Colonic mucosa (tissue), 4 donors: Measurements from ENCODE around the gene NOXO1. TPM values are rescaled to one million over a fixed set of nuclear protein-coding genes. Genes with fewer than 3 reads are reported as not detected.

Experiments used
- DNase-seq: peaks from one replicate; pipeline ENCODE4 v3.0.0-alpha.2; 2020
- H3K27ac ChIP-seq: fragments of 200-600 bp; one replicate; pipeline ENCODE4 v1.8.0; 2021
- H3K27me3 ChIP-seq: fragments of 200-600 bp; one replicate; pipeline ENCODE4 v1.8.0; 2021
- H3K36me3 ChIP-seq: fragments of 200-600 bp; one replicate; pipeline ENCODE4 v1.8.0; 2021
- H3K4me1 ChIP-seq: fragments of 200-600 bp; one replicate; pipeline ENCODE4 v1.8.0; 2021; ENCODE audit warnings: mild to moderate bottlenecking
- H3K4me3 ChIP-seq: fragments of 200-600 bp; one replicate; pipeline ENCODE4 v1.8.0; 2021
- H3K9ac ChIP-seq, 2 donors: one replicate each; pipeline ENCODE4 v1.7.0; 2013; ENCODE audit warnings: control low read depth in 2 of 2, low read depth in 2 of 2, low read length in 2 of 2
- H3K9me3 ChIP-seq: fragments of 200-600 bp; one replicate; pipeline ENCODE4 v1.8.0; 2021
- intact Hi-C: fragments of 100-400 bp; cut with DNase I; formaldehyde crosslinking; loops from one replicate; pipeline ENCODE4 v1.14.1; 2022
- total RNA-seq, 2 donors: library from RNA; stranded (reverse); fragmentation: NEBNext Ultra II Directional in 1 of 2; extraction: Animal tissue kit (Norgen Biotek cat#: 25700) in 1 of 2; gene quantifications; one replicate each; pipeline ENCODE4 v1.2.1, GENCODE V29; 2021
- TF ChIP-seq, protein P1 (sequence below): fragments of 200-600 bp; IDR thresholded peaks from one replicate; pipeline ENCODE4 v1.8.0; 2022; ENCODE audit warnings: antibody characterized with exemption, mild to moderate bottlenecking
- donor health status: healthy.
- donor health status: DM: no; HTN: no; CAD: no.
- donor health status: DM: no; HTN: no; CAD: no.

The NOXO1 gene
- total RNA-seq, 2 donors from 2014 or later: 43.9 to 80.1 TPM

GRCh38 chr16:2009164-2009711 lies 28.0 kb upstream of the NOXO1 start:
- TF ChIP-seq, protein P1, sequence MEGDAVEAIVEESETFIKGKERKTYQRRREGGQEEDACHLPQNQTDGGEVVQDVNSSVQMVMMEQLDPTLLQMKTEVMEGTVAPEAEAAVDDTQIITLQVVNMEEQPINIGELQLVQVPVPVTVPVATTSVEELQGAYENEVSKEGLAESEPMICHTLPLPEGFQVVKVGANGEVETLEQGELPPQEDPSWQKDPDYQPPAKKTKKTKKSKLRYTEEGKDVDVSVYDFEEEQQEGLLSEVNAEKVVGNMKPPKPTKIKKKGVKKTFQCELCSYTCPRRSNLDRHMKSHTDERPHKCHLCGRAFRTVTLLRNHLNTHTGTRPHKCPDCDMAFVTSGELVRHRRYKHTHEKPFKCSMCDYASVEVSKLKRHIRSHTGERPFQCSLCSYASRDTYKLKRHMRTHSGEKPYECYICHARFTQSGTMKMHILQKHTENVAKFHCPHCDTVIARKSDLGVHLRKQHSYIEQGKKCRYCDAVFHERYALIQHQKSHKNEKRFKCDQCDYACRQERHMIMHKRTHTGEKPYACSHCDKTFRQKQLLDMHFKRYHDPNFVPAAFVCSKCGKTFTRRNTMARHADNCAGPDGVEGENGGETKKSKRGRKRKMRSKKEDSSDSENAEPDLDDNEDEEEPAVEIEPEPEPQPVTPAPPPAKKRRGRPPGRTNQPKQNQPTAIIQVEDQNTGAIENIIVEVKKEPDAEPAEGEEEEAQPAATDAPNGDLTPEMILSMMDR: no peak
- Histone ChIP-seq H3K36me3 (no peaks in the 10 kb centered on the region), H3K4me1 (peaks cover 27% of the 10 kb centered on the region), H3K4me3 (peak overlapping the region; percentile 95), H3K27ac (peak overlapping the region; percentile 72), H3K9me3 (no peaks in the 10 kb centered on the region), H3K27me3 (no peaks in the 10 kb centered on the region), H3K9ac (peak overlapping the region; percentile 98)
- intact Hi-C loops: no loop called here
- DNase-seq: no peak

GRCh38 chr16:2008631-2009163 lies 27.4 kb upstream of the NOXO1 start:
- peak; percentile 52 for DNase-seq
- intact Hi-C loops: no loop called here
- Histone ChIP-seq H3K4me1 (peaks cover 31% of the 10 kb centered on the region), H3K9ac (peak overlapping the region; percentile 98), H3K27ac (peak overlapping the region; percentile 72), H3K27me3 (no peaks in the 10 kb centered on the region), H3K36me3 (no peaks in the 10 kb centered on the region), H3K9me3 (no peaks in the 10 kb centered on the region), H3K4me3 (peak overlapping the region; percentile 95)
- TF ChIP-seq, protein P1: no peak

DNA sequence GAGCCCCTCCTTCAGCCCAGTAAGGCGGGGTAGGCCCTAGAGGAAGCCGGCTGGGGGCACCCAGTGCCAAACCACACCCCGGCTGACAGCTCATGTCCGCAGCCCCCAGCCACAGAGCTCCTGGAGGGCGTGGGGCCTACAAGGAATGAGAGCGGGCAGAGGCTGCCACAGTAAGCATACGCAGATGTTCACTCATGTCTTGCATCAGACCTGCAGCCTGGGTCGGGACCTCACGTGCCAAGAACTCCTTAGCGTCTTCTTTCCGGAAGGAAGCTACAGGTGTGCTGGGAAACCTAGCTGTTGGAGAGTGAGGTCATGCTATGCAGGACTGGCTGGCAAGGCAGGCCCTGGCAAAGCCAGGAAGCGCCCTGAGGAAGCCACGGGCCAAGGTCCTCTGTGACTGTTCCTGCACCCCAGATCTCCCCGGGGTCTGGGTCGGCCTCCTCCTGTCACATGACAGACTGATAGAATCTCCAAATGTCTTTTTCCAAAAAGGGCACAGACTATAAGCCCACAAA lies 26.8 kb upstream of the NOXO1 start:
- TF ChIP-seq, protein P1: no peak
- H3K27me3 ChIP-seq: no peaks in the 10 kb centered on the region
- H3K9ac ChIP-seq: peak overlapping the region; percentile 98
- no peaks in the 10 kb centered on the region for H3K9me3 ChIP-seq
- H3K4me3 ChIP-seq: peak overlapping the region; percentile 95
- peak overlapping the region; percentile 72 for H3K27ac ChIP-seq
- H3K36me3 ChIP-seq: peaks cover 5% of the 10 kb centered on the region
- intact Hi-C loops: no loop called here
- peaks cover 31% of the 10 kb centered on the region for H3K4me1 ChIP-seq
- DNase-seq: peak; percentile 71

DNA sequence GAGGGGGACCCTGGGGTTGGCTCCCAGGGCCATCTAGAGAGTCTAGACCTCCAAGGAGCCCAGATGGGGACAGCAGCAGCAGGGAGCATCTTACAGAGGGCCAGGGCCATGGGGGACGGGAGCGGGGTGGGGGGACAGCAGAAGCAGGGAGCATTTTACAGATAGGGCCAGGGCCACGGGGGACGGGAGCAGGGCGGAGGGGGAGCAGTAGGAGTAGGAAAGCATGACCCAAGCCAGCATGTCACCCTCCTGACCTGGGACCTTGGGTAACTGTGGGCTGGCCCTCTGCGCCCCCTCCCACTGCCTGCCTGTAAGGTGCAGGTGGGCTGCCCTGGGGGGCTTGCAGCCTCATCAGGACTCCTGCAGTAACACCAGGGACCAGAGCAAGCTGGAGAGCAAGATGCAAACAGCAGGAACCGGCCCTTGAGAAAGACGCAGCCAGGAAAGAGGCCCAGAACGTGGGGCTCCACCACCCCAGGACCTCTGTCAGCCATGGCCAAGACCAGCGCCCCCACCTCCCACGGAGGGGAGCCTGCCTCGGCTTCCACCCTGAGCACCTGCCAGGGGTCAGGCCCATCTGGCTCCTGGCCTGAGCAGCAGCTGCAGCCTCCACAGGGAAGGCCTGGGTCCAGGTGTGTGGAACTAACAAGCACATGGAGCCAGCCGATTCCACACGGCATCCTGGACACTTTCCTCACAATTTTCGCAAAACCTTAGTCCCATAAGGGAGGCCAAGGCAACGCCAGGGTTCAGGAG lies 26.0 kb upstream of the NOXO1 start:
- peaks cover 6% of the 10 kb centered on the region for H3K36me3 ChIP-seq

GRCh38 chr16:2006317-2006716 lies 25.0 kb upstream of the NOXO1 start:
- H3K4me1 ChIP-seq: peaks cover 31% of the 10 kb centered on the region
- peaks cover 15% of the 10 kb centered on the region for H3K36me3 ChIP-seq
- no peak overlapping the region for H3K4me3 ChIP-seq
- DNase-seq: no peak
- H3K27ac ChIP-seq: no peak overlapping the region
- no peak overlapping the region for H3K9ac ChIP-seq
- H3K9me3 ChIP-seq: no peaks in the 10 kb centered on the region
- TF ChIP-seq, protein P1: no peak
- no peaks in the 10 kb centered on the region for H3K27me3 ChIP-seq
- intact Hi-C loops: no loop called here

More for the DNA sequence above, 26.0 kb upstream of the NOXO1 start:
- H3K27ac ChIP-seq: peak overlapping the region; percentile 72
- H3K27me3 ChIP-seq: no peaks in the 10 kb centered on the region
- DNase-seq: no peak
- TF ChIP-seq, protein P1: no peak
- intact Hi-C loops: no loop called here
- H3K4me1 ChIP-seq: peaks cover 31% of the 10 kb centered on the region
- no peak overlapping the region for H3K4me3 ChIP-seq
- H3K9ac ChIP-seq: peak overlapping the region in 1 of 2 donors; percentile 98
- H3K9me3 ChIP-seq: no peaks in the 10 kb centered on the region
